NCI-H2196 treated with DMSO at 0.1 percent for 48 hours (cell line): ENCODE data around the gene INTS11.

Experiments
- DNase-seq: peaks from one replicate; lab custom pipeline; 2025; ENCODE audit not compliant: unreplicated experiment; lab: John Stamatoyannopoulos, UW

The INTS11 gene

DNA sequence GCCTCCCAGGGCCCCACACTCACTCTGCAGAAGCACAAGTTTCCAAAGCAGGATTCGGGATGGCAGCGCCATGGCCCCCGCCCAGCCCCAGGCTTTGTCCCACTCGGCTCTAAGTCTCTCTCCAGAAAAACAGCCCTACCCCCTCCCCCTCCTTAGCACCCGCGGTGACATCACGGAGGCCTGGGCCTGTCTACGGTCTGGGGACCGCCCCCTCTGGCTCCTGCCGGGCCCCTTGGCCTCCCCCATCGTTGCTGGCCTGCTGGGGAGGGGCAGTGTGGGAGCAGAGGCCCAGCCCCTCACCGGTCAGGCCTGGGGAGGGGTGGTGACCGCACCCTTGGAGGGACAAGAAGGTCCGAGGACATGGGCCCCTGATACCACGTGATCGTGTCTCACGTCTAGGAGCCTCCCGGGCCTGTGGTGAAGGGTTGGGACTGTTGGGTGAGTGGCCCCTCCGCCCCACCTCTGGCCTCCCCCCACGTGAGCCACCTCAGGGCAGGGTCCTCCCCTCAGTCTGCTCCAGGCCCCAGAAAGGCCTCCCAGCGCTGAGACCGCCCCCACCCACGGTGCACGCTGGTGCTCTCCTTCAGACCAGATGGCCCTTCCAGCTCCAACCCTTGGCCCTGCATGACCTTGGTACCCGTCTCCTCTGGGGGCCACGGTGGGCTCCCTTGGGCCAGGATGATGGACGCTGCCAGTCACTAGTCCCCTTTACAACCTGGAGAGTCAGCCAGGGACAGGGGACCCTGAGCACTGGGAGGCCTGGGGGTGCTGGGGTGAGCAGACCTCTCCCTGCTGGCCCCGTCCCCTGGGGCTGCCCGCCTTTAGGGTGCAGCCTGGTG lies 34.2 kb upstream of the INTS11 start, which contains the start of gene MXRA8:
TSS of gene MXRA8 (minus strand) at position 123 of the 839 bp plus-strand sequence. CDS start at position 72, 51 bp downstream.
- DNase-seq = no peak

DNA sequence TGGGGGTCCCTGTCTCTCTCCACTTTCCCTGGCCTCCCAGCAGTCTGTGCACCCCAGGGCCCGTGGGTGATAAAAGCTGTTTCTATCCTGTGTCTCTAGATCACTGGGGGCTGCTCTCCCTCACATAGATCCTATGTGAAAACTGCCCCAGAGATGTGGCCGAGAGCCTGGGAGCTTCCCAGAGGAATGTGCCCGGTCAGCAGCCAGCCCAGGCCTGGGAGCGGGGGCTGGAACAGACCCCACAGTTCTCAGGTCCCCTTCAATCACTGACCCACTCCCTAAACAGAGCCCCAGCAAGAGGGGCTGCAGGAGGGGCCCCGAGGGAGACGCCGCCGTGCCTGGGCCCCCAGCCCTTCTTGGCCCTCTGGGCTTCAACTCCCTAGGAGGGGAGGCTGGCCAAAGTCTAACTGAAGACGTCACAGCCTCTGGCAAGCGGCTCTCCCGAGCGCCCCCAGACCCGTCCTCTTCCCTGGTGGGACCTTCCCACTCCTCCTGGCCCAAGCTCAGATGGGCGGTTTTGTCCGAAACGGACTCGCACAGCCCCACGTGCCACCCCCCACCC lies 33.5 kb upstream of the INTS11 start:
- DNase-seq = no peak

DNA sequence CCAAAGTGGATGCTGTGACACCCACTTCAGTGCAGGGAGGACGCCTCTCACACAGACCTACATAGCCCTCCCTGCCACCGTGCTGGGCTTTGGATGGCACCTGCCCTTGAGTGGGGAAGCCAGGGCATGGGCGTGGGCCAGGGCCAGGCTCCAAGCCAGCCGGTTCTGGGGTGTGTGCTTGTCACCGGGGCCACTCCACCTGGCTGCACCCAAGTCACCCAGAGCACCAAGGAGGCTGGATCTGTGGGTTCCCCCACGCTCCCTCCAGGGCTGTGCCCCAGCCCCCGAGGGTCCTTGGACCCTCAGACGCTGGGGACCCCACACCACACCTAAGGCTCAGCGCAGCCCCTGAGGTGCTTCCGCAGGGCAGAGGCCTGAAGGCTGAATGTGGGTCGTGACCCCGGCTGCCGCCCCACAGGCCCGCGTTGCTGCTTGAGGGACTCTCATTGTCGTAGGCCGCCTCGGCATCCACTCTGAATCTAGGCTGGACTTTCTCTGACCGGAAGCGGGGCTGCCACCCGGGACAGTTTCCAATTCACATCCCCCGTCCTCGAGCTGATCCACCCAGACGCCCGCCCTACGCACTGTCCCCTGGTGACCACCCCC lies 32.4 kb upstream of the INTS11 start:
- DNase-seq = no peak

DNA sequence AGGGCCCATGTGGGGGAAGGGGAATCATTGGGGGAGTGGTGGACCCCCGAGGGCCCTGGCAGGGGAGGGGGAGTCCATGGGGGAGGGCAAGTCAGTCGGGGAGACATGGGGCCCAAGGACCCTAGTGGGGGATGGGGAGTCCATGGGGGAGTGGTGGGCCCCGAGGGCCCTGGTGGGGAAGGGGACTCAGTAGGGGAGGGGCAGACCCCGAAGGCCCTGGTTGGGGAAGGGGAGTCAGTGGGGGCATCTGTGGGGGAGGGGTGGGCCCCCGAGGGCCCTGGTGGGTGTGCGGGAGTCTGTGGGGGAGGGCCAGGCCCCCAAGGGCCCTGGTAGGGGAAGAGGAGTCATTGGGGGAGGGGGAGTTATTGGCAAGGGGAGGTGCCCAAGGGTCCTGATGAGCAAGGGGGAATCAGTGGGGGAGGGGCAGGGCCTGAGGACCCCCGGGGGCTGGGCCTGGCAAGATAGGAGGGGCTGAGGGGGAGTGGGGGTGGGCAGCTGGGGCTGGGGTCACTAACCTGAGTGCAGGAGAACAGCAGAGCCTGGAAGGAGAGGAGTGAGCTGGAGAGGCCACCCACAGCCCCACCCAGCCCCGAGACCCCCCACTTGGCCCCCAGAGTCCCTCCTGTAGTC lies 31.8 kb upstream of the INTS11 start:
- no peak for DNase-seq

DNA sequence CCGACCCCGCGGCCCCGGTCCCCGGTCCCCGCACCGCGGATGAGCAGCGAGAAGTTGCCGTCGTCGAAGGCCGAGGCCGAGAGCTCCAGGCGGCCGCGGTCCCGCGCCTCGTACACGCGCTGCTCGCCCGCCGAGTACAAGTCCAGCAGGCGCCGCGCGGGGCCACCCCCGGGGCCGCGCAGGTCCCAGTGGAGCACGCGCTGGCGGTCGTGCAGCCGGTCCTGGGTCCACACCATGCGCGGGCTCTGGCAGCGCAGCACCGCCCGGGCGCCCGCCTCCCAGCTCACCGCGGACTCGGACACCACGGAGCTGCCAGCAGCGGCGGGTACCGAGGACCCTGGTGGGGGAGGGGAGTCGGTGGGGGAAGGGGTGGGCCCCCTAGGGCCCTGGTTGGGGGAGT lies 31.0 kb upstream of the INTS11 start:
- DNase-seq = peak; percentile 56

DNA sequence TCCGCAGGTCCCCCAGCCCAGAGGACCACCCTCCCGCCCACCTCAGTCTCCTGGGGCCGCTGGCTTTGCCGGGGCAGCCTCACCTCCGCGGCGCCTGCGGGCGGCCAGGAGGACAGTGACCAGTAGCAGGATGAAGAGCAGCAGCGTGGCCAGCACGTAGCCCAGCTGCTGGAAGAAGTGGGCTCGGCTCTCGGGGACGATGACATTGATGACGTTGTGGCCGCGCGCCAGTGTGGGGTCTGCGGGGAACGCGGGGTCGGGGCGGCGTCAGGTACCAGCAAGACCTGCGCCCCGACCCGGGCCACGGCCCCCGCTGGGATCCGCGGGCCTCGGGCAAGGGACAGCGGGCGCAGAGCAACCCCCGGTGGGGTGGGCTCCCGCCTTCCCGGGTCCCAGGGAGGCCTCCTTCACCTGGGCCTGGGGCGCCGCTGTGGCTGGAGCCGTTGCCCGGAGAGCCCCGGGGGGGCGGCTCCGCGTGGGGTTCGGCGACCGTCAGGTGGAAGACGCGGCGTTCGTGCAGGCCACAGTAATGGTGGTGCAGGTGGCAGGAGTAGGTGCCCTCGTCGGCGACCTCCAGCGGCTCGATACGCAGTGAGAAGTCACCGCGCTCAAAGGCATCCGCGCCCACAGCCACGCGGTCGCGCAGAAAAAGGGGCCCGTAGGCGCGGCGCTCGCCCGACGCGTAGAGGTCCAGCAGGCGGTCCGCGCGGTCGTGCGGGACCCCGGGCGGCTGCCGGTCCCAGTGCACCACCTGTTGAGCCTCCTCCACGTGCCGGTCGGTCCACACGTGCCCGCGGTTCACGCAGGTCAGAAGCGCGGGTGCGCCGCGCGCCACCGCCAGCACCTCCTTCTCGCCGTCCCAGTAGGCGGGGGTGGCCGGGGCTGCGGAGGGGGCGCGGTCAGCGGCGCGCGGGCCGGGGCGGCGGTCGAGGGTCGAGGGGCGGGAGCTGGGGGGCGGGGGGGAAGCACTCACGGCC lies 30.1 kb upstream of the INTS11 start:
- no peak for DNase-seq

DNA sequence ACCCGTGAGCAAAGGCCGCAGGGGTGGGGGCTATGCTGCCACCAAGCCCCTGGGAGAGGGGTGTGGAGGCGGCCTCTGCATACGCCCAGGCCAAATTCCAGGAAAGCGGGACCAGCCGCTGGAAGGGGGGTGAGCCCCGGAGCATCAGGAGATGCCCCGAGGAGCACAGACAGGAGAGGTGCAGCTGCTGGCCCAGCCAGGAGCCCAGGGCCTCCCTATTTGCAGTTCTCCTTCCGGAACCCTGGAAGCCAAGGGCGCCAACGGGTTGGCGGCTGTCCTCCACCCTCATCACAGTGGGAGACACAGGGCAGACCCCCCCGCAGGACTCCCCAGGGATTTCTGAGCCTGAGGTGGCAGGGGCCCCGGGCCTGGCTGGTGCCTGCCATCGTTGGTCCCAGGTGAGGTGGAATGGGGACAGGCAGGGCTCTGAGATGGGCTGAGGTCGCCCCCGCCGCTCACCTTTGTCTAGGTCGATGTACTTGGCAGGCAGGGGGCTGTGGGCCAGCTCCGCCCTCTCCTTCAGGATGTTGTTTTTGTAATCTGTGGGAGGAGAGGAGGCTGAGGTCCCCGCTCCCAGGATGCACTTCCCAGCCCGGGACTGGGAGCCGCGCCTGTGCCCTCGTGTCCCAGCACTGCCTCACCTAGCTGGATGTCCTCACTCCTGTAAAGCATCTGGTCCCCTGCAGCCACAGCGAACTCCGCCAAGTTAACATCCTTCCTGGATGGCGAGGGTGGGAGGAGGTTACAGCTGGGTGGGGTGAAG lies 29.1 kb upstream of the INTS11 start:
- no peak for DNase-seq

DNA sequence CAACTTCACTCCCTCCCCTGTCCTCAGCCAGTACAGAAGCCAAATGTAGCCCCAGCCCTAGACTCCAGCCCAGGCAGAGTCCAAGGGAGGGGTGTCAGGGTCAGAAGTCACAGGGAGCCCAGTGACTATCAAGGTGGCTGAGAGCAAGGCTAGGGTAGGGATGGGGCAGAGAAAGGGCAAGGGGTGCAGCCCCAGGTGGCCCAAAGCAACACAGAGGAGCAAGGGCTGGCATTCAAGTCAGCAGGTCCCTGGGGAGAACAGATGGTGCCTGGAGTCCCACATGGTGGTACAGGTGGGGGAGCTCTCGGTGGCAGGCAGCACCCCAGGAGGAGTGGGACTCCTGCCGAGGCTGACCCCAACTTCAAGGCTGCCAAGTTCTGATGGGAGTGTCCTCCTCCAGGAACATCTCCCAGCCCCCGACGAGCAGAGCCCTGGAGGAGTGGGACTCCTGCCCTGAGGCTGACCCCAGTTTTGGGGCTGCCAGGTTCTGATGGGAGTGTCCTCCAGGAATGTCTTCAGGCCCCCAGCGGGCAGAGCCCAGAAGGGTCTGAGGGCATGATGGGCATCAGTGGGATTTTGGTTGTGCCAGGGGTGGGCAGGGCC lies 28.4 kb upstream of the INTS11 start:
- no peak for DNase-seq

DNA sequence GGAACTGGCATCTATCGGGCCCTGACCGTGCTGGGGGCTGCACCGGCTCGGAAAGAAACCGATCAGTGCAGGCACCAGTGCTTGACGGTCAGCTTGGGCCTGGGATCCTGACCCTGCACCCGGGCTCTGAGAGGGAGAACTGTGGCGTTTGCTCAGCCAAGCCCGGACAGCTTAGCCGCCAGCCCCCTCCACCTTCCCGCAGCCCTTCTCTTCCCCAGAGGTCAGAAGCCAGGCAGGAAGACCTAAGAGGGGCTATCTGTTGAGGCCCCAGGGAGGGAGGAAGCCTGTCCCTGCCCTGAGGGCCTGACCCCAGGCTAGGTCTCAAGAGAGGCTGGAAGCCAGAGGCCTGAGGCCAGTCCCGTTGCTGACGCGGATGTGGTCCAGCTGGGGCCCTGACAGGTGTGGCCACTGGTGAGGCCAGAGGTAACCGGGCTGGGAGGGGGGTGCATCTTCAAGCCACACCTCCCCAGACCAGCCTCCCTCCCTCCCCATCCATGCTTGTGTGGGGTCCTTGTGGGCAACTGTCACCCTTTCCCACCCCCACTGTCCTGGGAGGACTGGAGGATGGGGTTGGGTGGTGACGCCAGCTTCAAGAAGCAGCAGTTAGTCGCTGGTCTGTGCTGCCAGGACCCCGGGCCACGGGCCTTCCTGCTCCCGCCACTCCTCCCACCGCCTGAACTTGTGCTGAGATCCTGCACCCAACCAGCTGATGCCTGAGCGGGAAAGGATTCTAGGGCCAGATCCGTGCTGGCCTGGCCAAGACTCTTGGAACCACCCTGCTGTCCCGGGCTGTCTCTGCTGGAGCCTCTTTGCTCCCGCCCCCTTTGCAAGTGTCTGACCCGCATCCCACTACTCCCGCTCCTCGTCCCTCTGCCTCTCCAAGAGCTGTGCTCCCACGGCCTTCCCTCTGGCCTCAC lies 27.3 kb upstream of the INTS11 start:
- no peak for DNase-seq

DNA sequence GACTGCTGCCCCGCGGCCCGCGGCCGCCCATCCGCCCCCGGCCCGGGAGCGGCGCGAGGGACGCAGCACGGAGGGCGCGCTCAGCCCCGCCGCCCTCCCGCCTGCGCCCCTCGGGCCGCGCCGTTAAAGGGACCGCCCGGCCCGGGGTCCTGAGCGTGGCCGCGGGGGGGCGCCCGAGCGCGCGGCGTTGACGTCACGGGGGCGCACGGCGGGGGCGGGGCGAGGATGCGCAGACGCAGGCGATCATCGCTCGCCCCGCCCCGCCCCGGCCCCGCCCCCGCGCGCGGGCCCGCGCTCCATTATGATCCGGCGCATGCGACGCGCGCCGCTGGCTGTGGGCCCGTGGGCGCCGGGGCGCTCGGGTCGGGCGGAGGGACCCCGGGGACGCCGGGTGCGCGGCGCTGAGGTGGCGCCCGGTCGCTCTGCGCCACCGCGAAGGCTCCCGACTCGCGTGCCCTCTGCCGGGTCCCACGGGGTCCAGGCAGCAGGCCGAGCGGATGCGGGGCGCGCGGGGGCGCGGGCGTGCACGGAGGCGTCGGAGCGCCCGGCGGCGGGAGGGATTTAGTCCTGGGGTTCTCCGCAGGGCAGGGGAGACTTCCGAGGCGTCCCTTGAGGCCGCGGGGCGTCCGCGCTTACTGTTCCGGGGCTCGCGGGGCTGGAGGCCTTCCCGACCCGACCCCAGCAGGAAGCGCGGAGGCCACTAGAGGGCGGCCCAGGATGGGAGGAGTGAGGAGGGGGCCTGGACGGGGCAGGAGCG lies 25.0 kb upstream of the INTS11 start, which contains the start of gene DVL1:
TSS of gene DVL1 (minus strand) at position 163 of the 757 bp plus-strand sequence. CDS start 353 bp downstream, outside the sequence.
- DNase-seq = peak; percentile 28

DNA sequence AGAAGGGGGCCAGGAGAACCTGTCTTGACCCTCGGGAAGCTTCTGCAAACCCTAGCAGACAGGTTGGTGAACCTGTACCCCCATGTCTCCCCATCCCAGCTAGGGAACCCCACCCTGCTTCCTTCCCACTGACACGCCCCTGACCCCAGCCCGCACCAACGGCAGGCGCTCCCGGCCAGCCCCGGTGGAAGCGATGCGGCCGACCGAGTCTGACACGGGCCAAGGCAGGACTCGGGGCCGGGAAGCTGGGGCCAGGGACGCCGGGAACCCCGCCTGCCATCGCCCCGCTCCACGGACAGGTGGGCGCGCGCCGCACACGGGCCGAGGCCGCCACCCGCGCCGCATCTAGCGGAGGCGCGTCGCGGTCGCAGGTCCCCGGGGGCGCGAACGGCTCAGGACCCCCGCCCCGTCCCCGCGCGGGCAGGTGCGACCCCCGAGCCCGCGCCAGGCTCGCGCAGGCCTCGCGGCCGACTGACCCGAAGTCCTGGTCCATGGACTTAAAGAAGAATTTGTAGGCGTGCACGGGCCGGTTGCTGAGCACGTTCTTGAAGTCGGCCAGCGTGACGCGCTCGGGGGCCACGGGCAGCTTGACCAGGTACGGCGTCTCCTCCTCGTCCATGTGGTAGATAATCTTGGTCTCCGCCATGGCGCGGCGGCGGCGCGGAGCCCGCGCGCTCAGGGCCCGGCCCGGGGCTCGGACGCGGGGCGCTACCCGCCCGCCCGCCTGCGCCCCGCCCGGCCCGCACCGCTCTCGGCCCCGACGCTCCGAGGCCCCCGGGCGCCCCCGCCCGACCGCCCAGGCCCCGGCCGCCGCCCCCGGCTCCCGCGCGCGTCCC lies 24.2 kb upstream of the INTS11 start:
- DNase-seq = no peak

DNA sequence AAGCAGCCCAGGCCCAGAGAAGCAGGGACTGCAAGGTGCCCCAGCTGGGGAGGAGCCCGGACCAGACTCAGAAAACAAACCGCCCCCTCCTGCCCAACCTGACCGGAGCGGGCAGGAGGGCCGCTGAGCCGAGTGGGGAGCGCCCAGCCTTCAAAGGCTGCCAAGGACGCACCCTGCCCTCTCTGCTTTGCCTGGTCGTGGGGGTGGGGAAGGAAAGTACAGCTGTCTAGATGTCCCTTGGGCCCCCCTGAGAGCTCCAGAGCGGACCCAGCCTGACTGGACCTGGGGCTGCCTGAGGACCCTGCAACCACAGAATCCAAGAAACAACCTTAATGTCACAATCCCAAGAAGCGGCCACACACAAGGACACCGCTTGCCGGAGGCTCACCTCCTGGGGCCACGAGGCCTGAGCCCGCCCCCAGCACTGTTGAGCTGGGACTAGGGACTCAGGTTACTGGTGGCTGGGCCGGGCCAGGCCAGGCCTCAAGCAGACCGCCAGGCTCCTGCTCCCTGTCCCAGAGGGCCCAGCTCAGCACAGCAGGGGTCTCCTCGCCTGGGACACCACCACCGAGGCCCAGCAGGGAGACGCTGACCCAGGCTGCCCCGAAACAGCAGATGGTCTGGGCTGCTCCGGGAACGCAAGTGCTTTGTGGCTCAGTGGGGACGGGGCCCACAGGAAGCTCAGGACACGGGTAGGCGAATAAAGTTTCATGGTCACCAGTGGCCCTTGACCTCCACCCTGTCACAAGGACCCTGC lies 23.4 kb upstream of the INTS11 start:
- DNase-seq = no peak

DNA sequence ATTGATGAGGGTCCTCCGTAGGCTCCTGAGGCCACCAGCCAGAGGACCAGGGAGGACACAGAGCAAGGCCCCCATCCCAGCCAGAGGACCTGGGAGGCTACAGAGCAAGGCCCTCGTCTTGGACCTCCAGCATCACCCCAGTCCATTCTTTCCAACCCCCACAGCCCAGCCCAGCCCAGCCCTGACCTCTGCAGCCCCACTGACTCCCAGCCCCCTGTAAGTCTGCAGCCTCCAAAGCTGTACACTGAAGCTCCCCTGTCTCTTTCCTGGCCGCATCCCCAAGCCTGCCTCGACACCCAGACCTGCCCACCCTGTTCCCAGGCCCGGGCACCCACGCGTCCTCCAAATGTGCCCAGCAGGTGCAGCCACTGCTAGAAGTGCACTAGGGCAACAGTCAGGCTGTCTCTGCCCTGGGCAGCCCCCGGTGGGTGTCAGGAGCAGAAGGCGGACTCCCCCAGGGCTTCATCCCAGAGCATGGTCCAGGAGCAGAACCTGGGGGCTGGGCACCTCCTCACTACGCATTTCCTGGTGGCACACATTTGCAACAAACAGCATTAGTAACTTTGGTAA lies 22.7 kb upstream of the INTS11 start:
- no peak for DNase-seq

DNA sequence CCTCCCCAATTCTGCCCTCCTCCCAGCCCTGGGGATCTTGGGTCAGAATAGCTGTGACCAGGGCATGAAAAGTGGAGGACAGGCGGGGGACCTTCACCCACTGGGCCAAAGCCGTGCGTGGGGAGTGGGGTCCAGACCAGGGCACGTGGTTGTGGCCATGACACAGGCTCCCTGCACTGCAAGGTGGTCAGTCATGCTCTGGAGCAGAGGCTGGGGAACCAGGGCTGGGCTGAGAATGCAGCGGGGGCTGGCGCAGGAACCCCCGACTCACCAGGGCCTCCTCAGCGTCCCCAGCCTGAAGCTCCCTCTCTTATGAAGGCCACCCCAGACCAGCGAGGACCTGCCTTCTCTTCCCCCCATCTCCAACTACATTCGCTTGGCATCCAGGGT lies 22.0 kb upstream of the INTS11 start:
- no peak for DNase-seq

DNA sequence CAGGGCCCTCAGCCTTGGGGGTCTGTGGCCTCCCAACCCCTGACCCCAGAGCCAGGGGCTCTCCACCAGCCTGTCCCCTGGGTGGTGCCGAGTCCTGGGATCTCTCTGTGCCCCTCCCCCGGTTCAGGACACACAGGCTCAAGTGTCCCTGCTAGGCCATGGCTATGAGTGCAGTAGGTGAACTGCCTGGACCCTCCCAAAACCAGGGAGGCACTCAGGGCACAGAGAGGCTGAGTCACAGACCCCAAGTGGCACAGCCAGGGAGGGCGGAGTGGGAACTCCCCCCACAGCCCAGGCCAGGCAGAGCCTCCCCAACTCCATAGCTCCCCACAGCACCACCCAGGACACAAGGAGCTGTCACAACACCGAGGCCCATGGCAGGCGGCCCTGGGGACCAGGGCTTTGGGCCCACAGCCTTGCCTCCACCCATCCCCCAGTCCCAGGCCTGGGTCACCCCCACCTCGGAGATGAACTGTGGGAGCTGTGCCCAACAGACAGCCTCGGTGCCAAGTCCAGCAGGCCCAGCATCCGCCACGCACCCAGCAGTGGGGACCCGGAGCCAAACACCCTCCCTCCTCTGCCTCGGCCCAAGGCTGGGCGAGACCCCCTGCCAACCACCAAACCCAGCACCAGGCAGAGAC lies 21.5 kb upstream of the INTS11 start:
- DNase-seq = no peak
